Measurements from ENCODE around the gene DIPK1C. TPM values are rescaled to one million over a fixed set of nuclear protein-coding genes. Genes with fewer than 3 reads are reported as not detected.

The DIPK1C gene
- total and polyA plus RNA-seq, 9 of the 15 experiments (the other 6 are each of a cell fraction or from before 2014, with no cell fraction given): 0.04 to 0.32 (median 0.15) TPM; not detected in 2

DNA sequence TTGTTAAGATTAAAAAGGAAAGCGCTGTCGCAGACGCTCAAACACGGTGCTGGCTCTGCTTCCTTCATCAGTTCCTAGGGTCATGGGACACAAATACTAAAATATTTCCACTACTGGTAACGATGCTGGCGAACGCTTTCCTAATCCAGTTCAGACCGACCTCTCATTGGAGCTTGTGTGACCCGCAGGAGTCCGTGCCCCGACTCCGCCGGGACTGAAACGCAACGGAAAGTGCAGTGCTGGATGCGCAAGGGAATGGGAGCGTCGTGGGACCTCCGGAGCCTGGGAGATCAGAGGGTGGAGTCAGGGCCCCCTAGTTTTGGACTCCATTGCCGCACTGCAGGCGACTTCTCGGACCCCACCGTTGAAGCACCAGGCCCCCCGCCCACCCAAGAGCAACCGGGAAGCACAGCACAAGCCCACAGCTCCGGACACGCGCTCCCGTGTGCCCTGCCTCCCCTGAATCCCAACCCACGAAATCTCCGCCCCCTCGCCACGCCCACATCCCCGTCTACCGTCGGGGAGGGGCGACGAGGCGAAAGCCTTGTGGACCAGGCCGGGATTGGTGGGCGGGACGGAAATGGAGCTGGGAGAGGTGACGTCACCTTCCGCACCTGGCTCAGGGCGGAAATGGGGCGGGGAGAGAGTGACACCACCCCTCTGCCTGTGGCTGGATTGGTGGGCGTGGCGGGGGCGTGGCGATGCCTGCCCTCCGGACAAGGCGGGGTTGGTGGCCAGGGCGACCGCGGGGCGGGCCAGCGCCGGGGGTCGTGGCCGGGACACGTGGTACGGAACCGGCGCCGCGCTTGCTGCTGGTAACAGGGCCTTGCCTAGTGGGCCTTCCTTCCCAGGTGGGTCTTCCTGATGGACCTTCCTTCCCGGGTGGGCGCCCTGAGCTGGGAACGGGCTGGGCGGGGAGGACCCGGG is 38.7 kb upstream of the DIPK1C start, which contains the start of gene CNDP2 (continued):
- TF ChIP-seq, protein P1, sequence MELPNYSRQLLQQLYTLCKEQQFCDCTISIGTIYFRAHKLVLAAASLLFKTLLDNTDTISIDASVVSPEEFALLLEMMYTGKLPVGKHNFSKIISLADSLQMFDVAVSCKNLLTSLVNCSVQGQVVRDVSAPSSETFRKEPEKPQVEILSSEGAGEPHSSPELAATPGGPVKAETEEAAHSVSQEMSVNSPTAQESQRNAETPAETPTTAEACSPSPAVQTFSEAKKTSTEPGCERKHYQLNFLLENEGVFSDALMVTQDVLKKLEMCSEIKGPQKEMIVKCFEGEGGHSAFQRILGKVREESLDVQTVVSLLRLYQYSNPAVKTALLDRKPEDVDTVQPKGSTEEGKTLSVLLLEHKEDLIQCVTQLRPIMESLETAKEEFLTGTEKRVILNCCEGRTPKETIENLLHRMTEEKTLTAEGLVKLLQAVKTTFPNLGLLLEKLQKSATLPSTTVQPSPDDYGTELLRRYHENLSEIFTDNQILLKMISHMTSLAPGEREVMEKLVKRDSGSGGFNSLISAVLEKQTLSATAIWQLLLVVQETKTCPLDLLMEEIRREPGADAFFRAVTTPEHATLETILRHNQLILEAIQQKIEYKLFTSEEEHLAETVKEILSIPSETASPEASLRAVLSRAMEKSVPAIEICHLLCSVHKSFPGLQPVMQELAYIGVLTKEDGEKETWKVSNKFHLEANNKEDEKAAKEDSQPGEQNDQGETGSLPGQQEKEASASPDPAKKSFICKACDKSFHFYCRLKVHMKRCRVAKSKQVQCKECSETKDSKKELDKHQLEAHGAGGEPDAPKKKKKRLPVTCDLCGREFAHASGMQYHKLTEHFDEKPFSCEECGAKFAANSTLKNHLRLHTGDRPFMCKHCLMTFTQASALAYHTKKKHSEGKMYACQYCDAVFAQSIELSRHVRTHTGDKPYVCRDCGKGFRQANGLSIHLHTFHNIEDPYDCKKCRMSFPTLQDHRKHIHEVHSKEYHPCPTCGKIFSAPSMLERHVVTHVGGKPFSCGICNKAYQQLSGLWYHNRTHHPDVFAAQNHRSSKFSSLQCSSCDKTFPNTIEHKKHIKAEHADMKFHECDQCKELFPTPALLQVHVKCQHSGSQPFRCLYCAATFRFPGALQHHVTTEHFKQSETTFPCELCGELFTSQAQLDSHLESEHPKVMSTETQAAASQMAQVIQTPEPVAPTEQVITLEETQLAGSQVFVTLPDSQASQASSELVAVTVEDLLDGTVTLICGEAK (IDR thresholded peaks at IDR 0.05): peak; percentile 87
- TF ChIP-seq, protein P1 (CRISPR knock-in tag; IDR thresholded peaks at IDR 0.05): no peak
- TF ChIP-seq, protein P2, sequence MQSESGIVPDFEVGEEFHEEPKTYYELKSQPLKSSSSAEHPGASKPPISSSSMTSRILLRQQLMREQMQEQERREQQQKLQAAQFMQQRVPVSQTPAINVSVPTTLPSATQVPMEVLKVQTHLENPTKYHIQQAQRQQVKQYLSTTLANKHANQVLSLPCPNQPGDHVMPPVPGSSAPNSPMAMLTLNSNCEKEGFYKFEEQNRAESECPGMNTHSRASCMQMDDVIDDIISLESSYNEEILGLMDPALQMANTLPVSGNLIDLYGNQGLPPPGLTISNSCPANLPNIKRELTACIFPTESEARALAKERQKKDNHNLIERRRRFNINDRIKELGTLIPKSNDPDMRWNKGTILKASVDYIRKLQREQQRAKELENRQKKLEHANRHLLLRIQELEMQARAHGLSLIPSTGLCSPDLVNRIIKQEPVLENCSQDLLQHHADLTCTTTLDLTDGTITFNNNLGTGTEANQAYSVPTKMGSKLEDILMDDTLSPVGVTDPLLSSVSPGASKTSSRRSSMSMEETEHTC (IDR thresholded peaks at IDR 0.05): no peak
- TF ChIP-seq L3MBTL2 (IDR thresholded peaks at IDR 0.05): 0 out of 2 replicates have a peak, but pooled peaks have one; percentile 36
- peak; percentile 69 for TF ChIP-seq SUPT5H (IDR thresholded peaks at IDR 0.05)
- peak; percentile 84 for TF ChIP-seq POLR2A (conservative IDR thresholded peaks at IDR 0.05)
- TF ChIP-seq, protein P3, sequence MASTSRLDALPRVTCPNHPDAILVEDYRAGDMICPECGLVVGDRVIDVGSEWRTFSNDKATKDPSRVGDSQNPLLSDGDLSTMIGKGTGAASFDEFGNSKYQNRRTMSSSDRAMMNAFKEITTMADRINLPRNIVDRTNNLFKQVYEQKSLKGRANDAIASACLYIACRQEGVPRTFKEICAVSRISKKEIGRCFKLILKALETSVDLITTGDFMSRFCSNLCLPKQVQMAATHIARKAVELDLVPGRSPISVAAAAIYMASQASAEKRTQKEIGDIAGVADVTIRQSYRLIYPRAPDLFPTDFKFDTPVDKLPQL (IDR thresholded peaks at IDR 0.05; ENCODE audit: extremely low read depth, insufficient read length): no peak
- no peak for TF ChIP-seq BACH1 (tag; IDR thresholded peaks at IDR 0.05)
- peak in 1 of 2 experiments; percentile 75; a peak in 1 of 4 replicates for TF ChIP-seq SRF (CRISPR knock-in tag; IDR thresholded peaks at IDR 0.05)
- TF ChIP-seq ZNF76 (CRISPR knock-in tag; IDR thresholded peaks at IDR 0.05; ENCODE audit: borderline replicate concordance): no peak
- TF ChIP-seq, protein P4, sequence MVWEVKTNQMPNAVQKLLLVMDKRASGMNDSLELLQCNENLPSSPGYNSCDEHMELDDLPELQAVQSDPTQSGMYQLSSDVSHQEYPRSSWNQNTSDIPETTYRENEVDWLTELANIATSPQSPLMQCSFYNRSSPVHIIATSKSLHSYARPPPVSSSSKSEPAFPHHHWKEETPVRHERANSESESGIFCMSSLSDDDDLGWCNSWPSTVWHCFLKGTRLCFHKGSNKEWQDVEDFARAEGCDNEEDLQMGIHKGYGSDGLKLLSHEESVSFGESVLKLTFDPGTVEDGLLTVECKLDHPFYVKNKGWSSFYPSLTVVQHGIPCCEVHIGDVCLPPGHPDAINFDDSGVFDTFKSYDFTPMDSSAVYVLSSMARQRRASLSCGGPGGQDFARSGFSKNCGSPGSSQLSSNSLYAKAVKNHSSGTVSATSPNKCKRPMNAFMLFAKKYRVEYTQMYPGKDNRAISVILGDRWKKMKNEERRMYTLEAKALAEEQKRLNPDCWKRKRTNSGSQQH (CRISPR knock-in tag; IDR thresholded peaks at IDR 0.05): no peak
- no peak for TF ChIP-seq NFE2L1 (tag; IDR thresholded peaks at IDR 0.05; ENCODE audit: borderline replicate concordance, low read depth)
- TF ChIP-seq ZSCAN29 (IDR thresholded peaks at IDR 0.05): no peak
- no peak for TF ChIP-seq ZNF561 (CRISPR knock-in tag; conservative IDR thresholded peaks at IDR 0.05)
- TF ChIP-seq GATA2 (CRISPR knock-in tag; IDR thresholded peaks at IDR 0.05): no peak
